ENCODE measurements around the gene GOLGA3. TPM values are rescaled to one million over a fixed set of nuclear protein-coding genes. Genes with fewer than 3 reads are reported as not detected.

GOLGA3 gene
- polyA plus RNA-seq, 1 donor (not counting 4 experiments of a cell fraction or from before 2014, with no cell fraction given) = 11.0 TPM

GRCh38 chr12:132803888-132804287 lies 24.8 kb downstream of the GOLGA3 start:
- no peak overlapping the region for H3K4me3 ChIP-seq (ENCODE audit: control insufficient read depth in 2 of 3, extremely low read depth in 1 of 3, insufficient read depth in 2 of 3, low read depth in 1 of 3, low read length in 3 of 3)
- peaks cover 32% of the 10 kb centered on the region for H3K79me2 ChIP-seq (ENCODE audit: control insufficient read depth, insufficient read depth, low read length)
- no peak overlapping the region for H3K4me2 ChIP-seq (ENCODE audit: control insufficient read depth, extremely low read depth, insufficient read depth, low read depth, low read length)
- H3K9me3 ChIP-seq (ENCODE audit: control insufficient read depth, low read depth, low read length) = no peaks in the 10 kb centered on the region
- H2AFZ ChIP-seq (ENCODE audit: control insufficient read depth, low read length) = no peak overlapping the region
- no peaks in the 10 kb centered on the region for H3K4me1 ChIP-seq (ENCODE audit: control insufficient read depth, extremely low read depth, insufficient read depth, low read length)
- H3K9ac ChIP-seq (ENCODE audit: control insufficient read depth, extremely low read depth, insufficient read depth, low read length) = no peak overlapping the region
- DNase-seq (ENCODE audit: low read depth, low spot score) (no peak), FAIRE-seq (no peak)
- H3K36me3 ChIP-seq (ENCODE audit: control insufficient read depth in 2 of 2, extremely low read depth in 1 of 2, insufficient read depth in 2 of 2, low read length in 2 of 2) = peaks cover 50 to 53% of the 10 kb centered on the region in 2 experiments
- H3K27ac ChIP-seq (ENCODE audit: control insufficient read depth, insufficient read depth, low read length) = no peak overlapping the region
- TF ChIP-seq, protein P1, sequence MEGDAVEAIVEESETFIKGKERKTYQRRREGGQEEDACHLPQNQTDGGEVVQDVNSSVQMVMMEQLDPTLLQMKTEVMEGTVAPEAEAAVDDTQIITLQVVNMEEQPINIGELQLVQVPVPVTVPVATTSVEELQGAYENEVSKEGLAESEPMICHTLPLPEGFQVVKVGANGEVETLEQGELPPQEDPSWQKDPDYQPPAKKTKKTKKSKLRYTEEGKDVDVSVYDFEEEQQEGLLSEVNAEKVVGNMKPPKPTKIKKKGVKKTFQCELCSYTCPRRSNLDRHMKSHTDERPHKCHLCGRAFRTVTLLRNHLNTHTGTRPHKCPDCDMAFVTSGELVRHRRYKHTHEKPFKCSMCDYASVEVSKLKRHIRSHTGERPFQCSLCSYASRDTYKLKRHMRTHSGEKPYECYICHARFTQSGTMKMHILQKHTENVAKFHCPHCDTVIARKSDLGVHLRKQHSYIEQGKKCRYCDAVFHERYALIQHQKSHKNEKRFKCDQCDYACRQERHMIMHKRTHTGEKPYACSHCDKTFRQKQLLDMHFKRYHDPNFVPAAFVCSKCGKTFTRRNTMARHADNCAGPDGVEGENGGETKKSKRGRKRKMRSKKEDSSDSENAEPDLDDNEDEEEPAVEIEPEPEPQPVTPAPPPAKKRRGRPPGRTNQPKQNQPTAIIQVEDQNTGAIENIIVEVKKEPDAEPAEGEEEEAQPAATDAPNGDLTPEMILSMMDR (optimal IDR thresholded peaks at IDR 0.05 in 1 of 3, IDR thresholded peaks at IDR 0.05 in 1 of 3, conservative IDR thresholded peaks at IDR 0.05 in 1 of 3; ENCODE audit: extremely low read depth in 1 of 3, insufficient read depth in 2 of 3, low read length in 3 of 3) = no peak
- TF ChIP-seq EZH2 (IDR thresholded peaks at IDR 0.05; ENCODE audit: low read length) = no peak
- no peaks in the 10 kb centered on the region for H3K27me3 ChIP-seq (ENCODE audit: control insufficient read depth, extremely low read depth, insufficient read depth, low read length)
- dilution Hi-C loops (cut with MboI; ENCODE audit: extremely low pct_ligation_motif_present, low sequenced_read_pairs) = no loop called here
- no peaks in the 10 kb centered on the region for H3K9me1 ChIP-seq (ENCODE audit: control insufficient read depth, extremely low read depth, insufficient read depth, low read length)
- peaks cover 16% of the 10 kb centered on the region for H4K20me1 ChIP-seq (ENCODE audit: control insufficient read depth, extremely low read depth, insufficient read depth, low read length)

DNA sequence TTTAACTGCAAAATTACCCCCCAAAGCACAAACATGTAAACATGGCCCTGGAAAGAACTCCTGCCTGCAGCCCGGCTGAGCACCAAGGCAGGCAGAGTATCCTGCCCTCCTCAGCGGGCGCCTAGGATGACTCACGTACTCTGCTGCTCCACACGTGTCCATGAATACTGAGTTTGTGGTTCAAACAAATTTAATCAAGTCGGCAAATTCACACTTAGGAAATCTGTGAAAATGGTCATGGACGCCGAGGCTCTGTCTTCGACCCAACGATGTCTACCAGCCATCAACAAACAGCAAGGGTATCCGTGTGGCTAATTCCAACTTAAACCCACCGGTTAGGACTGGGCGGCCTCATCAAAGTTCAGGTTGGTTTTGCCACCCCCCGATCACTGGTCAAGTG lies 25.5 kb downstream of the GOLGA3 start:
- dilution Hi-C loops (cut with MboI; ENCODE audit: extremely low pct_ligation_motif_present, low sequenced_read_pairs) = no loop called here
- H3K27ac ChIP-seq (ENCODE audit: control insufficient read depth, insufficient read depth, low read length) = no peak overlapping the region

More for the DNA sequence above, 25.5 kb downstream of the GOLGA3 start:
- Histone ChIP-seq H3K36me3 (ENCODE audit: control insufficient read depth in 2 of 2, extremely low read depth in 1 of 2, insufficient read depth in 2 of 2, low read length in 2 of 2) (peaks cover 48 to 53% of the 10 kb centered on the region in 2 experiments), H3K4me2 (ENCODE audit: control insufficient read depth, extremely low read depth, insufficient read depth, low read depth, low read length) (no peak overlapping the region), H3K9me1 (ENCODE audit: control insufficient read depth, extremely low read depth, insufficient read depth, low read length) (no peaks in the 10 kb centered on the region), H3K27me3 (ENCODE audit: control insufficient read depth, extremely low read depth, insufficient read depth, low read length) (no peaks in the 10 kb centered on the region), H4K20me1 (ENCODE audit: control insufficient read depth, extremely low read depth, insufficient read depth, low read length) (peaks cover 18% of the 10 kb centered on the region), H3K9me3 (ENCODE audit: control insufficient read depth, low read depth, low read length) (no peaks in the 10 kb centered on the region), H3K79me2 (ENCODE audit: control insufficient read depth, insufficient read depth, low read length) (peaks cover 32% of the 10 kb centered on the region), H3K9ac (ENCODE audit: control insufficient read depth, extremely low read depth, insufficient read depth, low read length) (no peak overlapping the region), H3K4me3 (ENCODE audit: control insufficient read depth in 2 of 3, extremely low read depth in 1 of 3, insufficient read depth in 2 of 3, low read depth in 1 of 3, low read length in 3 of 3) (no peak overlapping the region), H2AFZ (ENCODE audit: control insufficient read depth, low read length) (no peak overlapping the region), H3K4me1 (ENCODE audit: control insufficient read depth, extremely low read depth, insufficient read depth, low read length) (no peaks in the 10 kb centered on the region)
- DNase-seq (ENCODE audit: low read depth, low spot score) = no peak
- TF ChIP-seq EZH2 (IDR thresholded peaks at IDR 0.05; ENCODE audit: low read length) = no peak
- TF ChIP-seq, protein P1 (optimal IDR thresholded peaks at IDR 0.05 in 1 of 3, IDR thresholded peaks at IDR 0.05 in 1 of 3, conservative IDR thresholded peaks at IDR 0.05 in 1 of 3; ENCODE audit: extremely low read depth in 1 of 3, insufficient read depth in 2 of 3, low read length in 3 of 3) = no peak
- FAIRE-seq = no peak

Measured in keratinocyte (primary cell).